H9 (cell line): Measurements from ENCODE around the gene FLT3. TPM values are rescaled to one million over a fixed set of nuclear protein-coding genes. Genes with fewer than 3 reads are reported as not detected.

Experiments
- DNase-seq: peaks from one replicate; pipeline ENCODE4 v3.0.0-alpha.2; 2017
- H2AFZ ChIP-seq: one replicate; pipeline ENCODE4 v1.6.1; 2013; ENCODE audit warnings: mild to moderate bottlenecking, low read length, control low read depth, moderate library complexity
- H2AK5ac ChIP-seq: 2 replicates; pipeline ENCODE4 v1.6.1; 2013; ENCODE audit warnings: low read length, control low read depth, mixed read lengths; ENCODE audit not compliant: insufficient read length
- H2BK120ac ChIP-seq: one replicate; pipeline ENCODE4 v1.6.1; 2013; ENCODE audit warnings: low read depth, mild to moderate bottlenecking, low read length, control low read depth, inconsistent platforms; ENCODE audit not compliant: poor library complexity, severe bottlenecking
- H2BK12ac ChIP-seq: 2 replicates; pipeline ENCODE4 v1.6.1; 2013; ENCODE audit warnings: low read length, control low read depth, mixed read lengths, low read depth; ENCODE audit not compliant: insufficient read length
- H2BK15ac ChIP-seq: 2 replicates; pipeline ENCODE4 v1.6.1; 2013; ENCODE audit warnings: low read depth, low read length, control low read depth
- H2BK20ac ChIP-seq: one replicate; pipeline ENCODE4 v1.6.1; 2013; ENCODE audit warnings: low read depth, mild to moderate bottlenecking, low read length, control low read depth, inconsistent platforms; ENCODE audit not compliant: poor library complexity, severe bottlenecking
- H2BK5ac ChIP-seq: 2 replicates; pipeline ENCODE4 v1.6.1; 2013; ENCODE audit warnings: low read length, control low read depth, mixed read lengths; ENCODE audit not compliant: insufficient read length
- H3K14ac ChIP-seq: 2 replicates; pipeline ENCODE4 v1.6.1; 2013; ENCODE audit warnings: low read length, control low read depth; ENCODE audit not compliant: insufficient read depth
- H3K18ac ChIP-seq: 2 replicates; pipeline ENCODE4 v1.6.1; 2013; ENCODE audit warnings: low read depth, mild to moderate bottlenecking, mixed read lengths, low read length, control low read depth; ENCODE audit not compliant: insufficient read length
- H3K23ac ChIP-seq: 2 replicates; pipeline ENCODE4 v1.6.1; 2013; ENCODE audit warnings: low read length, control low read depth, mixed read lengths, low read depth; ENCODE audit not compliant: insufficient read length
- H3K23me2 ChIP-seq: 2 replicates; pipeline ENCODE4 v1.6.1; 2013; ENCODE audit warnings: low read depth, mild to moderate bottlenecking, mixed read lengths, low read length, control low read depth; ENCODE audit not compliant: insufficient read length, poor library complexity, severe bottlenecking
- H3K27ac ChIP-seq: 2 replicates; pipeline ENCODE4 v1.5.1; 2013; ENCODE audit warnings: low read length, control low read depth, mixed read lengths, low read depth; ENCODE audit not compliant: insufficient read length
- H3K27me3 ChIP-seq: 2 replicates; pipeline ENCODE4 v1.6.1; 2013; ENCODE audit warnings: low read length, control low read depth, inconsistent platforms; ENCODE audit not compliant: insufficient read depth
- H3K4ac ChIP-seq: 2 replicates; pipeline ENCODE4 v1.6.1; 2013; ENCODE audit warnings: low read depth, mild to moderate bottlenecking, control low read depth, inconsistent platforms, low read length, moderate library complexity
- H3K4me1 ChIP-seq: 2 replicates; pipeline ENCODE4 v1.6.1; 2013; ENCODE audit warnings: low read length, control low read depth, inconsistent platforms; ENCODE audit not compliant: insufficient read depth
- H3K4me2 ChIP-seq: 2 replicates; pipeline ENCODE4 v1.6.1; 2013; ENCODE audit warnings: low read length, control low read depth, mixed read lengths; ENCODE audit not compliant: insufficient read length, insufficient read depth
- H3K56ac ChIP-seq: 2 replicates; pipeline ENCODE4 v1.6.1; 2013; ENCODE audit warnings: low read depth, mild to moderate bottlenecking, mixed read lengths, low read length, control low read depth; ENCODE audit not compliant: insufficient read length
- H3K79me1 ChIP-seq: 2 replicates; pipeline ENCODE4 v1.6.1; 2013; ENCODE audit warnings: low read depth, mild to moderate bottlenecking, moderate library complexity, low read length, control low read depth, inconsistent platforms; ENCODE audit not compliant: insufficient read depth, poor library complexity, severe bottlenecking
- H3K79me2 ChIP-seq: 2 replicates; pipeline ENCODE4 v1.6.1; 2013; ENCODE audit warnings: low read length, control low read depth, inconsistent platforms; ENCODE audit not compliant: insufficient read depth
- H3K9ac ChIP-seq: 2 replicates; pipeline ENCODE4 v1.6.1; 2013; ENCODE audit warnings: low read length, control low read depth, mixed read lengths; ENCODE audit not compliant: insufficient read length; ENCODE audit errors: extremely low read depth
- H3K9me3 ChIP-seq: one replicate; pipeline ENCODE4 v1.6.1; 2013; ENCODE audit warnings: low read depth, low read length, inconsistent platforms; ENCODE audit not compliant: control insufficient read depth
- H3T11ph ChIP-seq: one replicate; pipeline ENCODE4 v1.6.1; 2013; ENCODE audit warnings: mild to moderate bottlenecking, low read length, control low read depth, inconsistent platforms
- H4K20me1 ChIP-seq: one replicate; pipeline ENCODE4 v1.6.1; 2013; ENCODE audit not compliant: control insufficient read depth, insufficient read length, insufficient read depth
- H4K5ac ChIP-seq: 2 replicates; pipeline ENCODE4 v1.6.1; 2013; ENCODE audit warnings: low read depth, mild to moderate bottlenecking, mixed read lengths, low read length, control low read depth; ENCODE audit not compliant: insufficient read length
- H4K8ac ChIP-seq: replicated peaks from 2 replicates; pipeline ENCODE4 v1.6.1; 2013; ENCODE audit warnings: low read length, control low read depth, mixed read lengths, low read depth; ENCODE audit not compliant: insufficient read length
- H4K91ac ChIP-seq: 2 replicates; pipeline ENCODE4 v1.6.1; 2013; ENCODE audit warnings: low read depth, mild to moderate bottlenecking, moderate library complexity, mixed read lengths, low read length, control low read depth; ENCODE audit not compliant: insufficient read length
- H3K27ac Mint-ChIP-seq, 3 experiments: 2 replicates in 2 of 3; 3 replicates in 1 of 3; pipeline ENCODE4 v1.8.0; 2020 to 2021; ENCODE audit warnings: mixed read lengths in 3 of 3, mild to moderate bottlenecking in 1 of 3, moderate library complexity in 1 of 3
- H3K27me3 Mint-ChIP-seq: 2 replicates; pipeline ENCODE4 v1.8.0; 2021; ENCODE audit warnings: low read depth, mild to moderate bottlenecking, moderate library complexity, mixed read lengths
- H3K36me3 Mint-ChIP-seq, 3 experiments: 2 replicates in 2 of 3; 3 replicates in 1 of 3; pipeline ENCODE4 v1.8.0; 2020 to 2021; ENCODE audit warnings: low read depth in 3 of 3, mixed read lengths in 3 of 3; ENCODE audit not compliant: insufficient read depth in 1 of 3
- H3K4me1 Mint-ChIP-seq, 2 experiments: 2 replicates each; pipeline ENCODE4 v1.8.0; 2020; ENCODE audit warnings: mixed read lengths in 2 of 2
- H3K4me3 Mint-ChIP-seq, 2 experiments: 2 replicates in 1 of 2; 3 replicates in 1 of 2; pipeline ENCODE4 v1.8.0; 2020 to 2021; ENCODE audit warnings: mild to moderate bottlenecking in 2 of 2, mixed read lengths in 2 of 2, moderate library complexity in 1 of 2
- H3K9me3 Mint-ChIP-seq, 2 experiments: 2 replicates in 1 of 2; 3 replicates in 1 of 2; pipeline ENCODE4 v1.8.0; 2020; ENCODE audit warnings: mild to moderate bottlenecking in 2 of 2, mixed read lengths in 2 of 2, moderate library complexity in 1 of 2
- WGBS: extraction: QIAGEN DNeasy Blood & Tissue Kit; methylation state at CpG from one replicate; pipeline ENCODE4 v1.1.7; 2013; ENCODE audit warnings: missing lambda C conversion rate, low lambda C conversion rate, mixed read lengths; ENCODE audit not compliant: insufficient read length; ENCODE audit errors: extremely low coverage; 5-methylcytosine and 5-hydroxymethylcytosine counted together
- total RNA-seq: library from RNA; stranded (reverse); gene quantifications from 2 replicates; pipeline ENCODE4 v1.2.1, GENCODE V29; 2021
- TF ChIP-seq, protein P1 (sequence below): fragments of 200-600 bp; sonication (generic); conservative IDR thresholded peaks from 3 replicates; pipeline ENCODE4 v1.8.0; 2021; ENCODE audit warnings: antibody characterized with exemption, mild to moderate bottlenecking

FLT3 gene
- total RNA-seq, 1 experiment from 2014 or later, result 0.44 TPM

DNA sequence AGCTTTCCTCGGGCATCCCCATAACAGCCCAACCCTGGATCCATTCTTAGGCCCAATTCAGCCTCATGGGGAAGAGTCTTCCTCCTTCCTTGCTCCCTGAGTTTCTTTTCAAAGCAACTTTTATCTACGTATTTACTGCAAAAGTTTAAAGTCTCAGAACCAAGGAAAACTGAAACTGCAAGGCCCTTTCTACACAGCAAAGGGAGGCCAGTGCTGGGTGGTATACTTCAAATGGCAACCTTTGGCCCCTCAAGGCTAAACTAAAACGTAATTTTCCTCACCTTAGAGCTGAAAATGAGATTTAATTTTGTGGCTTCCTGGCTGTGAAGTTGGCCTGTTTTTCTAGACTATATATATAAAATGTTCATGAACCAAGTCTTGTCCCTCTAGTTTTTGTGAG is 136.9 kb downstream of the FLT3 start:
- H4K5ac ChIP-seq, result no peak overlapping the region
- Mint-ChIP-seq H3K27me3 (peaks cover 100% of the 10 kb centered on the region), H3K4me1 (peaks cover 25 to 45% of the 10 kb centered on the region in 2 experiments), H3K27ac (no peak overlapping the region), H3K36me3 (no peaks in the 10 kb centered on the region), H3K4me3 (no peak overlapping the region; a peak in 1 of 5 replicates), H3K9me3 (peaks cover 2 to 21% of the 10 kb centered on the region in 2 experiments)
- no peak overlapping the region for H2BK5ac ChIP-seq
- no peak overlapping the region for H4K8ac ChIP-seq
- peaks cover 5% of the 10 kb centered on the region; the same call in 1 of the 2 replicates for H3K4me1 ChIP-seq
- no peaks in the 10 kb centered on the region for H3K9me3 ChIP-seq
- no CpG with 5 or more reads among the region's 3 CpGs for WGBS
- no peak overlapping the region for H3K9ac ChIP-seq
- H2BK15ac ChIP-seq, result no peak overlapping the region
- H3K79me2 ChIP-seq, result no peaks in the 10 kb centered on the region
- no peak for DNase-seq
- H3K23ac ChIP-seq, result no peak overlapping the region
- H2BK12ac ChIP-seq, result no peak overlapping the region
- H3T11ph ChIP-seq, result no peak overlapping the region
- no peak overlapping the region for H2BK20ac ChIP-seq
- H3K27ac ChIP-seq, result no peak overlapping the region
- H4K91ac ChIP-seq, result no peak overlapping the region
- H2BK120ac ChIP-seq, result no peak overlapping the region
- H3K18ac ChIP-seq, result no peak overlapping the region
- H3K56ac ChIP-seq, result no peak overlapping the region
- H2AFZ ChIP-seq, result no peak overlapping the region
- H3K79me1 ChIP-seq, result no peaks in the 10 kb centered on the region
- no peak overlapping the region for H3K14ac ChIP-seq
- no peaks in the 10 kb centered on the region for H3K23me2 ChIP-seq
- peaks cover 4% of the 10 kb centered on the region for H4K20me1 ChIP-seq
- TF ChIP-seq, protein P1, sequence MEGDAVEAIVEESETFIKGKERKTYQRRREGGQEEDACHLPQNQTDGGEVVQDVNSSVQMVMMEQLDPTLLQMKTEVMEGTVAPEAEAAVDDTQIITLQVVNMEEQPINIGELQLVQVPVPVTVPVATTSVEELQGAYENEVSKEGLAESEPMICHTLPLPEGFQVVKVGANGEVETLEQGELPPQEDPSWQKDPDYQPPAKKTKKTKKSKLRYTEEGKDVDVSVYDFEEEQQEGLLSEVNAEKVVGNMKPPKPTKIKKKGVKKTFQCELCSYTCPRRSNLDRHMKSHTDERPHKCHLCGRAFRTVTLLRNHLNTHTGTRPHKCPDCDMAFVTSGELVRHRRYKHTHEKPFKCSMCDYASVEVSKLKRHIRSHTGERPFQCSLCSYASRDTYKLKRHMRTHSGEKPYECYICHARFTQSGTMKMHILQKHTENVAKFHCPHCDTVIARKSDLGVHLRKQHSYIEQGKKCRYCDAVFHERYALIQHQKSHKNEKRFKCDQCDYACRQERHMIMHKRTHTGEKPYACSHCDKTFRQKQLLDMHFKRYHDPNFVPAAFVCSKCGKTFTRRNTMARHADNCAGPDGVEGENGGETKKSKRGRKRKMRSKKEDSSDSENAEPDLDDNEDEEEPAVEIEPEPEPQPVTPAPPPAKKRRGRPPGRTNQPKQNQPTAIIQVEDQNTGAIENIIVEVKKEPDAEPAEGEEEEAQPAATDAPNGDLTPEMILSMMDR, result no peak
- H2AK5ac ChIP-seq, result no peak overlapping the region
- no peak overlapping the region for H3K4ac ChIP-seq
- H3K4me2 ChIP-seq, result no peak overlapping the region
- peaks cover 93% of the 10 kb centered on the region for H3K27me3 ChIP-seq
